OCI-LY1 (cell line): Measurements from ENCODE around the gene ZBTB1.

Experiments used
- H2AFZ ChIP-seq: fragments of 200-600 bp; sonication (generic), shearing (Covaris generic); 2 replicates; pipeline ENCODE4 v1.6.0; 2014; ENCODE audit warnings: antibody characterized with exemption, mild to moderate bottlenecking, low read length
- H3F3A ChIP-seq: fragments of 200-600 bp; sonication (generic), shearing (Covaris generic); 2 replicates; pipeline ENCODE4 v1.6.0; 2014; ENCODE audit warnings: mild to moderate bottlenecking, antibody characterized with exemption, low read length, moderate library complexity; ENCODE audit not compliant: insufficient read depth
- H3K27ac ChIP-seq: fragments of 200-600 bp; sonication (generic); 2 replicates; pipeline ENCODE4 v1.5.1; 2014; ENCODE audit warnings: low read length, mixed run types, mild to moderate bottlenecking, low read depth; ENCODE audit not compliant: poor library complexity, severe bottlenecking
- H3K27me3 ChIP-seq: fragments of 200-600 bp; sonication (generic); 2 replicates; pipeline ENCODE4 v1.6.0; 2014; ENCODE audit warnings: antibody characterized with exemption, mild to moderate bottlenecking, low read length, moderate library complexity; ENCODE audit not compliant: insufficient read depth
- H3K36me3 ChIP-seq: fragments of 200-600 bp; sonication (generic); 2 replicates; pipeline ENCODE4 v1.6.1; 2014; ENCODE audit warnings: mild to moderate bottlenecking, antibody characterized with exemption, low read length, moderate library complexity, mixed read lengths; ENCODE audit not compliant: insufficient read depth
- H3K4me1 ChIP-seq: fragments of 200-600 bp; sonication (generic); 2 replicates; pipeline ENCODE4 v1.5.1; 2014; ENCODE audit warnings: mild to moderate bottlenecking, low read length, moderate library complexity; ENCODE audit not compliant: insufficient read depth, severe bottlenecking
- H3K4me2 ChIP-seq: fragments of 200-600 bp; sonication (generic), shearing (Covaris generic); 2 replicates; pipeline ENCODE4 v1.6.1; 2014; ENCODE audit warnings: low read length
- H3K4me3 ChIP-seq: fragments of 200-600 bp; sonication (generic); 2 replicates; pipeline ENCODE4 v1.5.1; 2014; ENCODE audit warnings: low read length, low read depth, mild to moderate bottlenecking, mixed read lengths; ENCODE audit not compliant: poor library complexity, severe bottlenecking
- H3K79me2 ChIP-seq: fragments of 200-600 bp; shearing (Covaris generic); 2 replicates; pipeline ENCODE4 v1.6.1; 2016; ENCODE audit warnings: mixed run types, low read length, mixed read lengths; ENCODE audit not compliant: insufficient read depth
- H3K9ac ChIP-seq: fragments of 200-600 bp; sonication (generic), shearing (Covaris generic); 2 replicates; pipeline ENCODE4 v1.6.1; 2014; ENCODE audit warnings: mild to moderate bottlenecking, low read length, mixed read lengths
- H3K9me2 ChIP-seq: fragments of 200-600 bp; sonication (generic), shearing (Covaris generic); 2 replicates; pipeline ENCODE4 v1.6.1; 2014; ENCODE audit warnings: low read depth, mild to moderate bottlenecking, low read length, mixed read lengths
- H3K9me3 ChIP-seq: fragments of 200-600 bp; shearing (Covaris generic); 2 replicates; pipeline ENCODE4 v1.6.1; 2014; ENCODE audit warnings: low read length, mixed read lengths
- H4K20me1 ChIP-seq: fragments of 200-600 bp; sonication (generic), shearing (Covaris generic); 2 replicates; pipeline ENCODE4 v1.6.0; 2016; ENCODE audit warnings: mild to moderate bottlenecking, low read length; ENCODE audit not compliant: insufficient read depth
- EZH2 ChIP-seq: fragments of 200-600 bp; sonication (generic), shearing (Covaris generic); IDR thresholded peaks from 2 replicates; pipeline ENCODE4 v1.8.0; 2017; ENCODE audit warnings: borderline replicate concordance, mixed run types, mild to moderate bottlenecking, antibody characterized with exemption, low read length, moderate library complexity, mixed read lengths
- TF ChIP-seq, protein P1 (sequence below): fragments of 200-600 bp; sonication (generic), shearing (Covaris generic); IDR thresholded peaks from 2 replicates; pipeline ENCODE4 v1.5.1; 2017; ENCODE audit warnings: mild to moderate bottlenecking, antibody characterized with exemption, low read length, moderate library complexity, mixed read lengths

The ZBTB1 gene

DNA sequence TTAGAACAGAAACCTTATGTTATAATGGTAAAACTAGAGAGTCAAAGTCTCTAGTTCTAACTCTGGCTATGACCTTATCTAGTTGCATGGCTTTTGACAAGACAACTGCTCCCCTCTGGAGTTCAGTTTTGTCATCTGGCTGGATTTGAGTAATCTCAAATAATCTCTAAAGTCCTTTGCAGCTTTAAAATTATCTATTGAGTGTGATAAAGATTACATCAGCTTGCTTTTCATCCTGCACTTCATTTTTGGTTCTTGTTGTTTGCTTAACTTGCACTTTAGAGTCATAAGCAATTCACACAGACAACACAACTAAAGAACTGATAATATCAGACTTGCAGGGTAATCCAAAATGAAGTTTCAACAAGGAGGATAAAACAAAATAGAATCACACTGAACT lies 37.0 kb upstream of the ZBTB1 start:
- peaks cover 31% of the 10 kb centered on the region for H3K4me1 ChIP-seq
- H3K9ac ChIP-seq: no peak overlapping the region
- H4K20me1 ChIP-seq: no peaks in the 10 kb centered on the region
- no peaks in the 10 kb centered on the region for H3K9me2 ChIP-seq
- no peak overlapping the region for H3K4me2 ChIP-seq
- no peak overlapping the region for H3K4me3 ChIP-seq
- H3F3A ChIP-seq: no peaks in the 10 kb centered on the region
- H3K27me3 ChIP-seq: no peaks in the 10 kb centered on the region
- TF ChIP-seq EZH2: no peak
- TF ChIP-seq, protein P1, sequence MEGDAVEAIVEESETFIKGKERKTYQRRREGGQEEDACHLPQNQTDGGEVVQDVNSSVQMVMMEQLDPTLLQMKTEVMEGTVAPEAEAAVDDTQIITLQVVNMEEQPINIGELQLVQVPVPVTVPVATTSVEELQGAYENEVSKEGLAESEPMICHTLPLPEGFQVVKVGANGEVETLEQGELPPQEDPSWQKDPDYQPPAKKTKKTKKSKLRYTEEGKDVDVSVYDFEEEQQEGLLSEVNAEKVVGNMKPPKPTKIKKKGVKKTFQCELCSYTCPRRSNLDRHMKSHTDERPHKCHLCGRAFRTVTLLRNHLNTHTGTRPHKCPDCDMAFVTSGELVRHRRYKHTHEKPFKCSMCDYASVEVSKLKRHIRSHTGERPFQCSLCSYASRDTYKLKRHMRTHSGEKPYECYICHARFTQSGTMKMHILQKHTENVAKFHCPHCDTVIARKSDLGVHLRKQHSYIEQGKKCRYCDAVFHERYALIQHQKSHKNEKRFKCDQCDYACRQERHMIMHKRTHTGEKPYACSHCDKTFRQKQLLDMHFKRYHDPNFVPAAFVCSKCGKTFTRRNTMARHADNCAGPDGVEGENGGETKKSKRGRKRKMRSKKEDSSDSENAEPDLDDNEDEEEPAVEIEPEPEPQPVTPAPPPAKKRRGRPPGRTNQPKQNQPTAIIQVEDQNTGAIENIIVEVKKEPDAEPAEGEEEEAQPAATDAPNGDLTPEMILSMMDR: no peak
- no peak overlapping the region for H3K27ac ChIP-seq
- no peaks in the 10 kb centered on the region for H3K79me2 ChIP-seq
- H3K36me3 ChIP-seq: peaks cover 2% of the 10 kb centered on the region; the same call in 1 of the 2 replicates
- H2AFZ ChIP-seq: no peak overlapping the region
- H3K9me3 ChIP-seq: no peaks in the 10 kb centered on the region

DNA sequence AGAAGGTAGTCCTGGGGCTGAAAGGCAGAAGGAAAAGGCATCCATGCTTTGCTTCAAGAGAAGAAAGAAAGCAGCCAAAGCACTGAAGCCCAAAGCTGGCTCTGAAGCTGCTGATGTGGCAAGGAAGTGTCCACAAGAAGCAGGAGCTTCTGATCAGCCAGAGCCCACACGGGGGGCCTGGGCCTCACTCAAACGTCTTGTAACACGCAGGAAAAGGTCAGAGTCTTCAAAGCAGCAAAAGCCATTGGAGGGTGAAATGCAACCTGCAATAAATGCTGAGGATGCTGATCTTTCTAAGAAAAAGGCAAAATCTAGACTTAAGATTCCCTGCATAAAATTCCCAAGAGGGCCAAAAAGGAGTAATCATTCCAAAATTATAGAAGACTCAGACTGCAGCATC lies 36.1 kb upstream of the ZBTB1 start:
- no peaks in the 10 kb centered on the region for H3F3A ChIP-seq
- H3K4me2 ChIP-seq: no peak overlapping the region
- peaks cover 23% of the 10 kb centered on the region for H3K4me1 ChIP-seq
- H3K27me3 ChIP-seq: no peaks in the 10 kb centered on the region
- no peaks in the 10 kb centered on the region for H3K36me3 ChIP-seq
- no peaks in the 10 kb centered on the region for H4K20me1 ChIP-seq
- no peaks in the 10 kb centered on the region for H3K9me2 ChIP-seq
- TF ChIP-seq EZH2: no peak
- TF ChIP-seq, protein P1: no peak
- H3K79me2 ChIP-seq: no peaks in the 10 kb centered on the region
- H2AFZ ChIP-seq: no peak overlapping the region
- H3K27ac ChIP-seq: no peak overlapping the region
- no peak overlapping the region for H3K9ac ChIP-seq
- no peak overlapping the region for H3K4me3 ChIP-seq
- H3K9me3 ChIP-seq: no peaks in the 10 kb centered on the region

DNA sequence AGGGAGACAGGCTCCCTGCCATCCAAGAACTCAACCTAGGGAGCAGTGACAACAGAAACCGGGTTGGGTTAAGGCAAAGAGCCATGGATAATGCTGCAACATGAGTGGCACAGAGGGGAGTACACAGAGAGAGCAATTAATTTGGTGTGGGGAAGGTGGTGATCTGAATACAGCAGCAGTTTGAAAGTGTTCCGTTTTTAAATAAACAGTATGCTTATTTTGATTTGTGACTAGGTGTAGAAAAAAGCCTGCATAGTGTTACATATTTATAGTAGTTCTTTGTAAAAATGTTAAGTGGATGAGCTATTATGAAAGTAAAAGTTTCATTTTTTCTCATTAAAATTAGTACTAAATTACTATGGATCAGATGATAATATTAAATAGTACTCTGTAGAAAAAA lies 30.5 kb upstream of the ZBTB1 start:
- Histone ChIP-seq H3K4me2 (no peak overlapping the region), H3K9ac (no peak overlapping the region), H4K20me1 (no peaks in the 10 kb centered on the region), H3K79me2 (no peaks in the 10 kb centered on the region), H2AFZ (no peak overlapping the region), H3K4me1 (no peaks in the 10 kb centered on the region), H3K27me3 (no peaks in the 10 kb centered on the region), H3K27ac (no peak overlapping the region), H3K4me3 (no peak overlapping the region), H3K36me3 (peaks cover 5% of the 10 kb centered on the region; the same call in 1 of the 2 replicates), H3F3A (no peaks in the 10 kb centered on the region), H3K9me3 (no peaks in the 10 kb centered on the region), H3K9me2 (no peaks in the 10 kb centered on the region)
- TF ChIP-seq, protein P1: no peak
- no peak for TF ChIP-seq EZH2
